ENCODE data around the gene DDAH1. TPM values are rescaled to one million over a fixed set of nuclear protein-coding genes. Genes with fewer than 3 reads are reported as not detected.

DDAH1 gene
- total RNA-seq, 1 experiment from 2014 or later, result 22.8 TPM

DNA sequence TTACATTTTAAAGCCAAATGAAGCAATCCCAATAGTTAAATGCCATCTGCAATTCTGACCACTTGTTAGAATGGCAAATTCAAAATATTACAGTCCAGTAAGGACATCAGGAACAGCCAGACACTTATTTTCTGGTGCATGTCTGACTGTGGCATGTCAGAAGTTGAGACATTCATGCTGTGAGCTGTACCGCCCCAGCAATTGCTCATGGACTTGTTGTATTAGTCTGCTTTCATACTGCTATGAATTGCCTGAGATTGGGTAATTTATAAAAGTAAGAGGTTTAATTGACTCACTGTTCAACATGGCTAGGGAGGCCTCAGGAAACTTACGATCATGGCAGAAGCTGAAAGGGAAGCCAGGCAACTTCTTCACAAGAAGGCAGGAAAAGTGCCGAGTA lies 19.1 kb downstream of the DDAH1 start (continued):
- TF ChIP-seq E2F4 (CRISPR knock-in tag; IDR thresholded peaks at IDR 0.05; ENCODE audit: borderline replicate concordance, low read depth) (no peak), PRDM15 (CRISPR knock-in tag; IDR thresholded peaks at IDR 0.05) (no peak), ATF1 (CRISPR knock-in tag; IDR thresholded peaks at IDR 0.05) (no peak), ETV6 (CRISPR knock-in tag; IDR thresholded peaks at IDR 0.05) (no peak)
- TF ChIP-seq, protein P1, sequence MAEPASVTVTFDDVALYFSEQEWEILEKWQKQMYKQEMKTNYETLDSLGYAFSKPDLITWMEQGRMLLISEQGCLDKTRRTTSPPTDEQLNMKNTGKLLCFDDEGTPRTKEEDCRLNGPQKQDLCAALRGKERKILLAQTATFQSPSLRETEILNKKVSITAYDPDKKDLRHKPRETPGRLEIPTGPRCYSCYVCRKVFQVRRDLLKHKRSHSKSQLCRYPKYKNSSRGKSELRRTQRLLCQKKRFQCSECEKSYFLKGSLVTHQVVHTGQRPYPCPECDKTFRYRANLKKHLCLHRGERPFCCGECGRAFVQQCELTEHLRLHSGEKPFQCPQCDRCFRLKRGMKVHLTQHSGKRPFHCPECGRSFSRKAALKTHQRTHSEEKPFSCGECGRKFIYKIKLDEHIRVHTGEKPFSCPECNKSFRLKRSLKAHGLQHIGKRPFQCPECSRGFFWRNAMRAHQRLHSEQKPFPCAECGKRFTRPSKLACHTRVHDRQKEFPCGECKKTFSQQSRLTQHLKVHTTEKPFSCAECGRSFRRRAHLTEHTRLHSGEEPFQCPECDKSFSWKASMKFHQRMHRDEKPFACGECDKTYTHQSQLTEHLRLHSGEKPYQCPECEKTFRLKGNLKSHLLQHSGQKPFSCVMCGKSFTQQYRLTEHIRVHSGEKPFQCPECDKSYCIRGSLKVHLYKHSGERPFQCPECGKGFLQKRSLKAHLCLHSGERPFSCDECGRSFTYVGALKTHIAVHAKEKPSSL (CRISPR knock-in tag; conservative IDR thresholded peaks at IDR 0.05), result no peak
- TF ChIP-seq, protein P2, sequence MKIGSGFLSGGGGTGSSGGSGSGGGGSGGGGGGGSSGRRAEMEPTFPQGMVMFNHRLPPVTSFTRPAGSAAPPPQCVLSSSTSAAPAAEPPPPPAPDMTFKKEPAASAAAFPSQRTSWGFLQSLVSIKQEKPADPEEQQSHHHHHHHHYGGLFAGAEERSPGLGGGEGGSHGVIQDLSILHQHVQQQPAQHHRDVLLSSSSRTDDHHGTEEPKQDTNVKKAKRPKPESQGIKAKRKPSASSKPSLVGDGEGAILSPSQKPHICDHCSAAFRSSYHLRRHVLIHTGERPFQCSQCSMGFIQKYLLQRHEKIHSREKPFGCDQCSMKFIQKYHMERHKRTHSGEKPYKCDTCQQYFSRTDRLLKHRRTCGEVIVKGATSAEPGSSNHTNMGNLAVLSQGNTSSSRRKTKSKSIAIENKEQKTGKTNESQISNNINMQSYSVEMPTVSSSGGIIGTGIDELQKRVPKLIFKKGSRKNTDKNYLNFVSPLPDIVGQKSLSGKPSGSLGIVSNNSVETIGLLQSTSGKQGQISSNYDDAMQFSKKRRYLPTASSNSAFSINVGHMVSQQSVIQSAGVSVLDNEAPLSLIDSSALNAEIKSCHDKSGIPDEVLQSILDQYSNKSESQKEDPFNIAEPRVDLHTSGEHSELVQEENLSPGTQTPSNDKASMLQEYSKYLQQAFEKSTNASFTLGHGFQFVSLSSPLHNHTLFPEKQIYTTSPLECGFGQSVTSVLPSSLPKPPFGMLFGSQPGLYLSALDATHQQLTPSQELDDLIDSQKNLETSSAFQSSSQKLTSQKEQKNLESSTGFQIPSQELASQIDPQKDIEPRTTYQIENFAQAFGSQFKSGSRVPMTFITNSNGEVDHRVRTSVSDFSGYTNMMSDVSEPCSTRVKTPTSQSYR (CRISPR knock-in tag; IDR thresholded peaks at IDR 0.05), result no peak

GRCh38 chr1:85444381-85444780 lies 20.6 kb downstream of the DDAH1 start:
- H3K36me3 Mint-ChIP-seq, result peaks cover 5% of the 10 kb centered on the region; the same call in 1 of the 2 replicates
- H3K9me3 Mint-ChIP-seq, result peaks cover 5% of the 10 kb centered on the region
- no peaks in the 10 kb centered on the region for H3K27me3 Mint-ChIP-seq (ENCODE audit: low read depth)
- peaks cover 28% of the 10 kb centered on the region for H3K4me1 Mint-ChIP-seq
- H3K4me3 Mint-ChIP-seq, result no peak overlapping the region
- ATAC-seq (no peak), DNase-seq (ENCODE audit: low spot score) (no peak)
- H3K27ac Mint-ChIP-seq, result no peak overlapping the region
- ChIA-PET POLR2A (no interaction called here), CTCF (no interaction called here)
- no peak for TF ChIP-seq ELF4 (CRISPR knock-in tag; IDR thresholded peaks at IDR 0.05; ENCODE audit: low read depth)
- no peak for TF ChIP-seq MYBL2 (CRISPR knock-in tag; IDR thresholded peaks at IDR 0.05)
- TF ChIP-seq NR3C1 (CRISPR knock-in tag; conservative IDR thresholded peaks at IDR 0.05; ENCODE audit: low read depth), result no peak
- TF ChIP-seq PRRX2 (CRISPR knock-in tag; IDR thresholded peaks at IDR 0.05), result no peak
- TF ChIP-seq MXD4 (CRISPR knock-in tag; IDR thresholded peaks at IDR 0.05; ENCODE audit: borderline replicate concordance), result no peak
- TF ChIP-seq, protein P1 (CRISPR knock-in tag; conservative IDR thresholded peaks at IDR 0.05), result no peak
- TF ChIP-seq ZNF416 (CRISPR knock-in tag; IDR thresholded peaks at IDR 0.05), result no peak
- TF ChIP-seq CREM (CRISPR knock-in tag; IDR thresholded peaks at IDR 0.05), result no peak
- TF ChIP-seq, protein P3, sequence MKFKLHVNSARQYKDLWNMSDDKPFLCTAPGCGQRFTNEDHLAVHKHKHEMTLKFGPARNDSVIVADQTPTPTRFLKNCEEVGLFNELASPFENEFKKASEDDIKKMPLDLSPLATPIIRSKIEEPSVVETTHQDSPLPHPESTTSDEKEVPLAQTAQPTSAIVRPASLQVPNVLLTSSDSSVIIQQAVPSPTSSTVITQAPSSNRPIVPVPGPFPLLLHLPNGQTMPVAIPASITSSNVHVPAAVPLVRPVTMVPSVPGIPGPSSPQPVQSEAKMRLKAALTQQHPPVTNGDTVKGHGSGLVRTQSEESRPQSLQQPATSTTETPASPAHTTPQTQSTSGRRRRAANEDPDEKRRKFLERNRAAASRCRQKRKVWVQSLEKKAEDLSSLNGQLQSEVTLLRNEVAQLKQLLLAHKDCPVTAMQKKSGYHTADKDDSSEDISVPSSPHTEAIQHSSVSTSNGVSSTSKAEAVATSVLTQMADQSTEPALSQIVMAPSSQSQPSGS (CRISPR knock-in tag; IDR thresholded peaks at IDR 0.05; ENCODE audit: borderline replicate concordance, low read depth), result no peak
- TF ChIP-seq GABPB1 (CRISPR knock-in tag; IDR thresholded peaks at IDR 0.05), result no peak
- TF ChIP-seq ZNF138 (CRISPR knock-in tag; conservative IDR thresholded peaks at IDR 0.05), result no peak
- TF ChIP-seq KAT7 (CRISPR knock-in tag; IDR thresholded peaks at IDR 0.05; ENCODE audit: borderline replicate concordance), result no peak
- no peak for TF ChIP-seq E2F5 (CRISPR knock-in tag; IDR thresholded peaks at IDR 0.05)
- TF ChIP-seq ZNF317 (CRISPR knock-in tag; IDR thresholded peaks at IDR 0.05; ENCODE audit: borderline replicate concordance, low read depth), result no peak
- TF ChIP-seq NFATC4 (CRISPR knock-in tag; IDR thresholded peaks at IDR 0.05), result no peak

All from WTC11 (cell line).